B cell (primary cell): Measurements from ENCODE around the gene ZNF746. TPM values are rescaled to one million over a fixed set of nuclear protein-coding genes. Genes with fewer than 3 reads are reported as not detected.

Experiments
- ATAC-seq: fragments of 200-7000 bp; cut with Tn5 transposase; one replicate; pipeline ENCODE4 v1.10.0; 2021; ENCODE audit warnings: low read depth, mild to moderate bottlenecking, moderate number of reproducible peaks, moderate library complexity
- CTCF ChIA-PET: fragments of 350-600 bp; sonication (Branson Sonifier 250); formaldehyde crosslinking; loops from one replicate; lab custom pipeline; 2021; ENCODE audit warnings: antibody characterized with exemption, inconsistent platforms; lab: Charles Lee
- POLR2A ChIA-PET: fragments of 350-600 bp; sonication (Branson Sonifier 250); formaldehyde crosslinking; loops from one replicate; lab custom pipeline; 2021; ENCODE audit warnings: antibody characterized with exemption; lab: Charles Lee
- DNase-seq: peaks from one replicate; pipeline ENCODE4 v3.0.0; 2013
- H2AFZ ChIP-seq: 2 replicates; pipeline ENCODE4 v1.6.1; 2012; ENCODE audit warnings: mild to moderate bottlenecking, low read depth, low read length; ENCODE audit not compliant: insufficient read depth, poor library complexity, severe bottlenecking
- H3K27ac ChIP-seq, 2 donors: 1 replicate in 1 of 2; 2 replicates in 1 of 2; pipeline ENCODE4 v1.5.1; 2012 to 2013; ENCODE audit warnings: low read length in 2 of 2, mild to moderate bottlenecking in 2 of 2, moderate library complexity in 1 of 2
- H3K27me3 ChIP-seq, 4 experiments: fragments of 200-600 bp in 1 of 4; sonication (generic) in 1 of 4; replicated peaks in 1 of 4; 1 replicate in 2 of 4; 2 replicates in 2 of 4; pipeline versions ENCODE4 v1.6.1 to v1.7.0; 2013 to 2016; ENCODE audit warnings: low read length in 3 of 4, mild to moderate bottlenecking in 2 of 4, mixed read lengths in 1 of 4, moderate library complexity in 1 of 4; ENCODE audit not compliant: insufficient read depth in 4 of 4, control insufficient read depth in 3 of 4; ENCODE audit errors: control extremely low read depth in 1 of 4
- H3K36me3 ChIP-seq, 2 experiments: replicated peaks in 1 of 2; 1 replicate in 1 of 2; 2 replicates in 1 of 2; pipeline versions ENCODE4 v1.6.1 to v1.7.1; 2013; ENCODE audit warnings: low read length in 1 of 2; ENCODE audit not compliant: insufficient read depth in 2 of 2, control insufficient read depth in 1 of 2; ENCODE audit errors: control extremely low read depth in 1 of 2, extremely low read depth in 1 of 2
- H3K4me1 ChIP-seq, 2 donors: fragments of 200-600 bp in 1 of 2; sonication (generic) in 1 of 2; 1 replicate in 1 of 2; 2 replicates in 1 of 2; pipeline versions ENCODE4 v1.5.1 to v1.6.1; 2013 to 2017; ENCODE audit warnings: low read length in 2 of 2; ENCODE audit not compliant: control insufficient read depth in 2 of 2, insufficient read depth in 2 of 2
- H3K4me2 ChIP-seq: replicated peaks from 2 replicates; pipeline ENCODE3; 2012; ENCODE audit warnings: mild to moderate bottlenecking, low read depth, low read length; ENCODE audit not compliant: poor library complexity, severe bottlenecking
- H3K4me3 ChIP-seq, 5 experiments: fragments of 200-600 bp in 1 of 5; sonication (generic) in 1 of 5; 1 replicate in 3 of 5; 2 replicates in 2 of 5; pipeline versions ENCODE4 v1.5.1 to v1.7.0; 2011 to 2016; ENCODE audit warnings: low read length in 4 of 5, mild to moderate bottlenecking in 4 of 5, low read depth in 2 of 5, control low read depth in 1 of 5, moderate library complexity in 1 of 5; ENCODE audit not compliant: insufficient read depth in 1 of 5; ENCODE audit errors: control extremely low read depth in 1 of 5, extremely low read depth in 1 of 5
- H3K79me2 ChIP-seq: fragments of 200-600 bp; sonication (generic); one replicate; pipeline ENCODE4 v1.6.0; 2016; ENCODE audit warnings: low read length; ENCODE audit not compliant: control insufficient read depth, insufficient read depth
- H3K9ac ChIP-seq: fragments of 200-600 bp; sonication (generic); 2 replicates; pipeline ENCODE4 v1.6.1; 2017; ENCODE audit warnings: mild to moderate bottlenecking, low read length, moderate library complexity
- H3K9me3 ChIP-seq, 3 donors: one replicate each; pipeline versions ENCODE4 v1.6.1 to v1.7.1; 2013; ENCODE audit warnings: low read length in 2 of 3; ENCODE audit not compliant: control insufficient read depth in 2 of 3, insufficient read depth in 1 of 3; ENCODE audit errors: control extremely low read depth in 1 of 3
- H4K20me1 ChIP-seq: 2 replicates; pipeline ENCODE4 v1.6.0; 2012; ENCODE audit warnings: mild to moderate bottlenecking, low read length; ENCODE audit not compliant: insufficient read depth, control insufficient read depth, poor library complexity, severe bottlenecking
- H3K27ac Mint-ChIP-seq: one replicate; pipeline ENCODE4 v1.8.0; 2021; ENCODE audit warnings: mixed read lengths
- H3K27me3 Mint-ChIP-seq: one replicate; pipeline ENCODE4 v1.8.0; 2021; ENCODE audit warnings: mixed read lengths
- H3K4me1 Mint-ChIP-seq: one replicate; pipeline ENCODE4 v1.8.0; 2021; ENCODE audit warnings: mixed read lengths
- H3K4me3 Mint-ChIP-seq: one replicate; pipeline ENCODE4 v1.8.0; 2021; ENCODE audit warnings: mixed read lengths
- H3K9me3 Mint-ChIP-seq: one replicate; pipeline ENCODE4 v1.8.0; 2022; ENCODE audit warnings: mixed read lengths; ENCODE audit not compliant: insufficient read depth
- EZH2 ChIP-seq: IDR thresholded peaks from 2 replicates; pipeline ENCODE4 v1.6.1; 2012; ENCODE audit warnings: borderline replicate concordance, low read depth, mild to moderate bottlenecking, moderate library complexity, low read length; ENCODE audit not compliant: insufficient read depth, poor library complexity, severe bottlenecking
- WGBS: methylation state at CpG from one replicate; pipeline ENCODE4 v1.1.5; 2013; ENCODE audit warnings: missing lambda C conversion rate; ENCODE audit not compliant: insufficient coverage; 5-methylcytosine and 5-hydroxymethylcytosine counted together
- intact Hi-C: fragments of 100-400 bp; cut with micrococcal nuclease; formaldehyde crosslinking; loops from one replicate; pipeline ENCODE4 v1.10.0; 2022
- polyA plus RNA-seq: library from polyadenylated mRNA; depleted of rRNA; stranded (reverse); fragments of >200 nt; gene quantifications from 2 replicates; pipeline ENCODE4 v1.2.3, GENCODE V29; 2012
- total RNA-seq, 2 donors: library from RNA; stranded (reverse); fragments of 120-200 nt in 1 of 2; gene quantifications; 1 replicate in 1 of 2; 2 replicates in 1 of 2; pipeline versions ENCODE4 v1.2.3 to v1.2.4, GENCODE V29; 2013 to 2022
- TF ChIP-seq, protein P1 (sequence below): fragments of 200-600 bp; IDR thresholded peaks from one replicate; pipeline ENCODE4 v1.8.0; 2022; ENCODE audit warnings: antibody characterized with exemption, mild to moderate bottlenecking

Gene ZNF746
- total and polyA plus RNA-seq, 2 donors (not counting 1 experiment from before 2014, with no cell fraction given) = 15.6 to 30.4 TPM

DNA sequence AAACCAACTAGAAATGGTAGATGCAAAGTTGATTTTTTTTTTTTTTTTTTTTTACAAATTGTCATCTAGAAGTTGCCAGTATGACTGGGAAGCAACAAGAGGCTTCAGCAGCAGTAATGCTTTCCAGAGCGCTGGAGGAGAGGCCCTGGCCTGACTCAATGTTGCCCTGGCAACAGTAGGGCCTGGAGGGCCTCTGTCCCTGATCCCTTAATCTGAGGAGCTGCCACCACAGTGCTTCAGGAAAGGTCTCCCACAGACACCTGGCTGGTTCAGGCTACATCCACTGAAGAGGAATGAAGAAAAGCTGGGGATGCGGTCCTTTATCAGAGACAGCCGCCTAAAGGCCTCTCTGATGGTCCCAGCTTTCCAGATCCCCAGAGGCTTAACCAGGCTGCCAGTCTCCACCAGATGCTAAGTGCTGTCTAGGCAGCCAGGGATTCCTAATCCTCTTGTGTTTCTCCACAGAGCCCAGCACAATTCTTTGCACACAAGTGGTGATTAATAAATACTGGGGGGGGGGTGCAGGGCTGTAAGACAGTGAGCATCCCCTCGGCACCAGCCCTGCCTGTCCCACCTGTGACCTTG lies 70.4 kb downstream of the ZNF746 start:
- POLR2A ChIA-PET = interaction anchor here (0.7 kb wide), 1 partner anchor 31 kb away, joined by 5 read pairs; no protein-coding TSS in a partner anchor

More for the DNA sequence above, 70.4 kb downstream of the ZNF746 start:
- Mint-ChIP-seq H3K27ac (no peak overlapping the region), H3K27me3 (no peaks in the 10 kb centered on the region), H3K4me1 (peaks cover 4% of the 10 kb centered on the region), H3K9me3 (no peaks in the 10 kb centered on the region), H3K4me3 (no peak overlapping the region)
- TF ChIP-seq, protein P1, sequence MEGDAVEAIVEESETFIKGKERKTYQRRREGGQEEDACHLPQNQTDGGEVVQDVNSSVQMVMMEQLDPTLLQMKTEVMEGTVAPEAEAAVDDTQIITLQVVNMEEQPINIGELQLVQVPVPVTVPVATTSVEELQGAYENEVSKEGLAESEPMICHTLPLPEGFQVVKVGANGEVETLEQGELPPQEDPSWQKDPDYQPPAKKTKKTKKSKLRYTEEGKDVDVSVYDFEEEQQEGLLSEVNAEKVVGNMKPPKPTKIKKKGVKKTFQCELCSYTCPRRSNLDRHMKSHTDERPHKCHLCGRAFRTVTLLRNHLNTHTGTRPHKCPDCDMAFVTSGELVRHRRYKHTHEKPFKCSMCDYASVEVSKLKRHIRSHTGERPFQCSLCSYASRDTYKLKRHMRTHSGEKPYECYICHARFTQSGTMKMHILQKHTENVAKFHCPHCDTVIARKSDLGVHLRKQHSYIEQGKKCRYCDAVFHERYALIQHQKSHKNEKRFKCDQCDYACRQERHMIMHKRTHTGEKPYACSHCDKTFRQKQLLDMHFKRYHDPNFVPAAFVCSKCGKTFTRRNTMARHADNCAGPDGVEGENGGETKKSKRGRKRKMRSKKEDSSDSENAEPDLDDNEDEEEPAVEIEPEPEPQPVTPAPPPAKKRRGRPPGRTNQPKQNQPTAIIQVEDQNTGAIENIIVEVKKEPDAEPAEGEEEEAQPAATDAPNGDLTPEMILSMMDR = no peak
- TF ChIP-seq EZH2 = no peak
- Histone ChIP-seq H2AFZ (no peak overlapping the region), H3K27me3 (no peaks in the 10 kb centered on the region), H3K36me3 (peaks cover 0 to 5% of the 10 kb centered on the region in 2 experiments), H3K4me2 (no peak overlapping the region), H3K9me3 (peaks cover 0 to 5% (median 0%) of the 10 kb centered on the region in 3 donors), H4K20me1 (no peaks in the 10 kb centered on the region), H3K27ac (no peak overlapping the region), H3K9ac (no peak overlapping the region), H3K4me1 (peaks cover 7% of the 10 kb centered on the region in 2 donors), H3K4me3 (no peak overlapping the region), H3K79me2 (no peaks in the 10 kb centered on the region)
- intact Hi-C loops = loop anchor here (10.0 kb wide), 1 partner anchor 978 kb away; a partner anchor contains a TSS
- DNase-seq (no peak), ATAC-seq (no peak)
- CTCF ChIA-PET = no interaction called here
- WGBS = 95% methylated on average over 4 of the region's 4 CpGs
